H1 (cell line): ENCODE results near the gene USH2A. TPM values are rescaled to one million over a fixed set of nuclear protein-coding genes. Genes with fewer than 3 reads are reported as not detected.

Source experiments
- CTCF ChIA-PET: fragments of 300-600 bp; sonication (Branson Sonifier 250); formaldehyde crosslinking; loops from one replicate; lab custom pipeline; 2021; ENCODE audit not compliant: partially characterized antibody; lab: Charles Lee
- POLR2A ChIA-PET: fragments of 300-600 bp; sonication (Branson Sonifier 250); formaldehyde crosslinking; loops from one replicate; lab custom pipeline; 2021; ENCODE audit warnings: inconsistent platforms; ENCODE audit not compliant: partially characterized antibody; lab: Charles Lee
- DNase-seq, 2 experiments: peaks; one replicate each; pipeline versions ENCODE4 v3.0.0 to v3.0.0-alpha.2; 2010 to 2022; ENCODE audit warnings: low spot score in 2 of 2, low read depth in 1 of 2, mixed read lengths in 1 of 2
- FAIRE-seq: peaks from 2 replicates; lab custom pipeline; 2011; peaks lifted over from hg19 to GRCh38; lab: Jason Lieb, UNC
- H2AFZ ChIP-seq: 2 replicates; pipeline ENCODE4 v1.8.1; 2012; ENCODE audit warnings: low read length, inconsistent platforms
- H2AK5ac ChIP-seq: 2 replicates; pipeline ENCODE4 v1.6.1; 2013; ENCODE audit warnings: low read depth, low read length
- H2BK120ac ChIP-seq: replicated peaks from 2 replicates; pipeline ENCODE3; 2013; ENCODE audit warnings: low read depth, low read length, inconsistent platforms
- H2BK12ac ChIP-seq: 2 replicates; pipeline ENCODE4 v1.6.1; 2013; ENCODE audit warnings: low read depth, low read length
- H2BK15ac ChIP-seq: 2 replicates; pipeline ENCODE4 v1.6.1; 2013; ENCODE audit warnings: low read length
- H2BK20ac ChIP-seq: 2 replicates; pipeline ENCODE4 v1.6.1; 2013; ENCODE audit warnings: low read length
- H2BK5ac ChIP-seq: 2 replicates; pipeline ENCODE4 v1.6.1; 2013; ENCODE audit warnings: low read depth, low read length
- H3K14ac ChIP-seq: 2 replicates; pipeline ENCODE4 v1.6.1; 2013; ENCODE audit warnings: inconsistent platforms; ENCODE audit not compliant: insufficient read length
- H3K18ac ChIP-seq: 2 replicates; pipeline ENCODE4 v1.6.1; 2013; ENCODE audit warnings: low read length; ENCODE audit errors: extremely low read depth
- H3K23ac ChIP-seq: 2 replicates; pipeline ENCODE4 v1.6.1; 2013; ENCODE audit warnings: inconsistent platforms; ENCODE audit not compliant: insufficient read length
- H3K23me2 ChIP-seq: 2 replicates; pipeline ENCODE4 v1.6.1; 2013; ENCODE audit warnings: low read depth, low read length
- H3K27ac ChIP-seq: 2 replicates; pipeline ENCODE4 v1.6.1; 2011; ENCODE audit warnings: low read depth, low read length, inconsistent platforms
- H3K27me3 ChIP-seq, 4 experiments: replicated peaks in 1 of 4; 1 replicate in 1 of 4; 2 replicates in 3 of 4; pipeline versions ENCODE4 v1.6.1 to v1.8.1; 2011 to 2013; ENCODE audit warnings: low read length in 3 of 4, mild to moderate bottlenecking in 3 of 4, inconsistent platforms in 2 of 4, mixed read lengths in 2 of 4, moderate library complexity in 1 of 4; ENCODE audit not compliant: control insufficient read depth in 3 of 4, insufficient read depth in 3 of 4; ENCODE audit errors: extremely low read depth in 1 of 4
- H3K36me3 ChIP-seq, 4 experiments: 2 replicates each; pipeline versions ENCODE4 v1.6.1 to v1.8.1; 2011 to 2013; ENCODE audit warnings: mild to moderate bottlenecking in 4 of 4, low read length in 3 of 4, moderate library complexity in 2 of 4, control low read depth in 1 of 4, inconsistent platforms in 1 of 4; ENCODE audit not compliant: insufficient read depth in 4 of 4, control insufficient read depth in 2 of 4
- H3K4ac ChIP-seq: replicated peaks from 2 replicates; pipeline ENCODE3; 2013; ENCODE audit warnings: low read length, low read depth, mixed read lengths, inconsistent platforms; ENCODE audit not compliant: insufficient read length
- H3K4me1 ChIP-seq, 4 experiments: replicated peaks in 1 of 4; 1 replicate in 1 of 4; 2 replicates in 3 of 4; pipeline versions ENCODE4 v1.6.1 to v1.8.1; 2011 to 2013; ENCODE audit warnings: low read length in 3 of 4, inconsistent platforms in 2 of 4, mixed read lengths in 1 of 4; ENCODE audit not compliant: insufficient read depth in 4 of 4, control insufficient read depth in 3 of 4
- H3K4me2 ChIP-seq, 2 experiments: 2 replicates each; pipeline versions ENCODE4 v1.6.1 to v1.8.1; 2011 to 2013; ENCODE audit warnings: low read depth in 2 of 2, low read length in 2 of 2, control low read depth in 1 of 2, inconsistent platforms in 1 of 2, mild to moderate bottlenecking in 1 of 2; ENCODE audit not compliant: insufficient read depth in 1 of 2
- H3K4me3 ChIP-seq, 4 experiments: fragments of 200-600, 300-600 bp in 1 of 4; sonication (generic), shearing (Covaris generic), sonication (Bioruptor Twin) in 1 of 4; 2 replicates each; pipeline versions ENCODE4 v1.5.1 to v1.8.1; 2011 to 2016; ENCODE audit warnings: low read length in 4 of 4, low read depth in 3 of 4, control low read depth in 2 of 4, inconsistent platforms in 2 of 4, mild to moderate bottlenecking in 2 of 4, mixed read lengths in 1 of 4, moderate library complexity in 1 of 4; ENCODE audit not compliant: insufficient read depth in 2 of 4; ENCODE audit errors: extremely low read depth in 1 of 4
- H3K56ac ChIP-seq: replicated peaks from 2 replicates; pipeline ENCODE3; 2013; ENCODE audit warnings: low read depth, mild to moderate bottlenecking, mixed read lengths, low read length, inconsistent platforms; ENCODE audit not compliant: insufficient read length
- H3K79me1 ChIP-seq: 2 replicates; pipeline ENCODE4 v1.6.1; 2013; ENCODE audit warnings: low read depth, low read length, control low read depth
- H3K79me2 ChIP-seq, 2 experiments: 2 replicates each; pipeline versions ENCODE4 v1.6.1 to v1.8.1; 2012 to 2013; ENCODE audit warnings: low read length in 2 of 2, mild to moderate bottlenecking in 2 of 2, inconsistent platforms in 1 of 2; ENCODE audit not compliant: insufficient read depth in 2 of 2, control insufficient read depth in 1 of 2
- H3K9ac ChIP-seq, 4 experiments: replicated peaks in 1 of 4; 1 replicate in 1 of 4; 2 replicates in 3 of 4; pipeline versions ENCODE4 v1.6.1 to v1.8.1; 2011 to 2013; ENCODE audit warnings: low read depth in 3 of 4, low read length in 3 of 4, control low read depth in 2 of 4, mild to moderate bottlenecking in 2 of 4, moderate library complexity in 2 of 4, inconsistent platforms in 1 of 4; ENCODE audit errors: extremely low read depth in 1 of 4
- H3K9me3 ChIP-seq, 2 experiments: 2 replicates each; pipeline versions ENCODE4 v1.6.1 to v1.8.1; 2012 to 2013; ENCODE audit warnings: mild to moderate bottlenecking in 2 of 2, moderate library complexity in 2 of 2, control low read depth in 1 of 2, inconsistent platforms in 1 of 2, low read depth in 1 of 2, low read length in 1 of 2, mixed read lengths in 1 of 2; ENCODE audit not compliant: insufficient read depth in 2 of 2
- H4K20me1 ChIP-seq, 2 experiments: replicated peaks in 1 of 2; 2 replicates each; pipeline versions ENCODE3 to v1.8.1; 2011 to 2013; ENCODE audit warnings: inconsistent platforms in 2 of 2, low read length in 2 of 2, mild to moderate bottlenecking in 1 of 2; ENCODE audit not compliant: insufficient read depth in 2 of 2, control insufficient read depth in 1 of 2
- H4K5ac ChIP-seq: 2 replicates; pipeline ENCODE4 v1.6.1; 2013; ENCODE audit warnings: low read length, low read depth, mixed read lengths, inconsistent platforms; ENCODE audit not compliant: insufficient read length
- H4K8ac ChIP-seq: 2 replicates; pipeline ENCODE4 v1.8.0; 2013; ENCODE audit warnings: mild to moderate bottlenecking, moderate library complexity, low read length, inconsistent platforms; ENCODE audit not compliant: insufficient read depth; ENCODE audit errors: extremely low read depth
- H4K91ac ChIP-seq: replicated peaks from 2 replicates; pipeline ENCODE3; 2013; ENCODE audit warnings: low read length, mixed read lengths, inconsistent platforms; ENCODE audit not compliant: insufficient read length
- BACH1 ChIP-seq: IDR thresholded peaks from 2 replicates; pipeline ENCODE4 v1.6.1; 2012; ENCODE audit warnings: low read length, improper control_type of control experiment
- POLR2AphosphoS5 ChIP-seq: IDR thresholded peaks from 2 replicates; pipeline ENCODE4 v1.6.1; 2011; ENCODE audit warnings: low read depth, low read length
- ZNF274 ChIP-seq: IDR thresholded peaks from 2 replicates; pipeline ENCODE4 v1.7.0; 2012; ENCODE audit warnings: low read length, borderline replicate concordance; ENCODE audit errors: extremely low read depth
- WGBS, 2 experiments: shearing (Covaris generic) in 1 of 2; methylation state at CpG; one replicate each; pipeline versions ENCODE4 v1.1.6 to v1.1.7; 2013 to 2015; ENCODE audit warnings: low lambda C conversion rate in 2 of 2, mixed read lengths in 2 of 2, inconsistent platforms in 1 of 2, low coverage in 1 of 2, missing lambda C conversion rate in 1 of 2; ENCODE audit not compliant: insufficient replicate concordance in 2 of 2, insufficient coverage in 1 of 2, insufficient read length in 1 of 2; ENCODE audit errors: extremely low coverage in 1 of 2, missing lambda C conversion rate in 1 of 2; 5-methylcytosine and 5-hydroxymethylcytosine counted together
- polyA plus RNA-seq, 7 experiments: library from polyadenylated mRNA; depleted of rRNA in 3 of 7; stranded (reverse) in 5 of 7; unstranded in 2 of 7; fragments of >200 nt in 5 of 7; fragments of 200-250 nt in 2 of 7; gene quantifications; 1 replicate in 5 of 7; 2 replicates in 1 of 7; 4 replicates in 1 of 7; pipeline versions ENCODE4 v1.2.1 to v1.2.3, GENCODE V29; 2011 to 2013; ENCODE audit warnings: missing spikeins in 2 of 7, mixed read lengths in 2 of 7
- total RNA-seq: library from RNA; stranded (reverse); fragmentation: NEBNext Ultra II Directional; extraction: Animal tissue kit (Norgen Biotek cat#: 25700); gene quantifications from 2 replicates; pipeline ENCODE4 v1.2.1, GENCODE V29; 2021
- TF ChIP-seq, protein P1 (sequence below): IDR thresholded peaks from 2 replicates; pipeline ENCODE4 v1.6.1; 2011; ENCODE audit warnings: low read depth, mild to moderate bottlenecking, low read length; ENCODE audit not compliant: insufficient read depth

Gene USH2A
- total and polyA plus RNA-seq, 2 of the 8 experiments (the other 6 are each of a cell fraction or from before 2014, with no cell fraction given) = 0.02 to 0.17 TPM

DNA sequence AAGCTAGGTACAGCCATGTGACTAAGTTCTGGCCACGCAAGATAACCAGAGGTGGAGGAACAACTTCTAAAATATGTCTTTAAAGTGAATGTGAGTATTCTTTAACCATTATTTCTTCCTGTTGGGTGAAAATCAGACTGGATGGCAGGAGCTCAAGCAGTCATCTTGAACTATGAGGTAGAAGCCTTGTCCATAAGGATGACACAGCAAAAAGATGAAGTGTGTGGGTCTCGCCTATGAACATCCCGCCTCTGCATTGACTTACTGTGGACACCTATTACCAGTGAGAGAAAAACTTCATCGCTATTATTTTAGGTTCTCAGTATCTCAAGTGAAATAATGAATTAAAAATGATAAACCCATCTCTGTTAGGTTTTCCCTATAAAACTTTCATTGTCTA is 365.3 kb downstream of the USH2A start:
- no peaks in the 10 kb centered on the region for H3K23me2 ChIP-seq
- H3K27me3 ChIP-seq = no peaks in the 10 kb centered on the region
- ChIA-PET POLR2A (no interaction called here), CTCF (interaction anchor here (0.7 to 0.8 kb wide), 2 partner anchors 9 to 652 kb away, joined by 3 to 4 read pairs; no protein-coding TSS in a partner anchor)
- no peak overlapping the region for H3K23ac ChIP-seq
- no peak overlapping the region for H2BK12ac ChIP-seq
- no peak overlapping the region for H4K5ac ChIP-seq
- H3K4me3 ChIP-seq = no peak overlapping the region
- H3K14ac ChIP-seq = no peak overlapping the region
- DNase-seq (no peak), FAIRE-seq (no peak)
- no peak overlapping the region for H3K4ac ChIP-seq
- no peak overlapping the region for H4K91ac ChIP-seq
- H4K8ac ChIP-seq = no peak overlapping the region
- no peak overlapping the region for H2AK5ac ChIP-seq
- H2AFZ ChIP-seq = no peak overlapping the region
- H3K27ac ChIP-seq = no peak overlapping the region
- no peaks in the 10 kb centered on the region for H4K20me1 ChIP-seq
- no peak overlapping the region for H3K56ac ChIP-seq
- H3K36me3 ChIP-seq = no peaks in the 10 kb centered on the region
- H3K4me2 ChIP-seq = no peak overlapping the region
- no peak overlapping the region for H2BK120ac ChIP-seq
- no peaks in the 10 kb centered on the region for H3K79me1 ChIP-seq
- no peaks in the 10 kb centered on the region for H3K4me1 ChIP-seq
- no peak overlapping the region for H2BK5ac ChIP-seq
- H3K18ac ChIP-seq = no peak overlapping the region
- no peak for TF ChIP-seq POLR2AphosphoS5
- TF ChIP-seq, protein P1, sequence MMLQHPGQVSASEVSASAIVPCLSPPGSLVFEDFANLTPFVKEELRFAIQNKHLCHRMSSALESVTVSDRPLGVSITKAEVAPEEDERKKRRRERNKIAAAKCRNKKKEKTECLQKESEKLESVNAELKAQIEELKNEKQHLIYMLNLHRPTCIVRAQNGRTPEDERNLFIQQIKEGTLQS = no peak
- no peak for TF ChIP-seq ZNF274
- 0 out of 2 replicates have a peak, but pooled peaks have one; percentile 15 for TF ChIP-seq BACH1
- H2BK15ac ChIP-seq = no peak overlapping the region
- H3K9ac ChIP-seq = no peak overlapping the region
- no peaks in the 10 kb centered on the region for H3K9me3 ChIP-seq
- no peak overlapping the region for H2BK20ac ChIP-seq
- no peaks in the 10 kb centered on the region for H3K79me2 ChIP-seq
- 91% methylated on average over 4 of the region's 4 CpGs; no CpG with 5 or more reads in 1 of the 2 experiments for WGBS, 2 experiments
